DND-41 (cell line): ENCODE measurements around the gene KNDC1.

ENCODE experiments used
- ATAC-seq: fragments of 200-7000 bp; cut with Tn5 transposase; 3 replicates; pipeline ENCODE4 v1.9.1; 2021; ENCODE audit warnings: low read depth; ENCODE audit not compliant: insufficient read depth
- DNase-seq: peaks from one replicate; pipeline ENCODE4 v3.0.0-alpha.2; 2020
- H2AFZ ChIP-seq: 2 replicates; pipeline ENCODE4 v1.6.0; 2012; ENCODE audit warnings: low read depth, low read length
- H3K27ac ChIP-seq: 2 replicates; pipeline ENCODE4 v1.5.1; 2012; ENCODE audit warnings: low read length, inconsistent platforms
- H3K27me3 ChIP-seq: fragments of 200-600 bp; sonication (generic); 2 replicates; pipeline ENCODE4 v1.6.0; 2012; ENCODE audit warnings: low read length, mild to moderate bottlenecking, inconsistent platforms; ENCODE audit not compliant: insufficient read depth, poor library complexity
- H3K36me3 ChIP-seq: 2 replicates; pipeline ENCODE4 v1.5.1; 2012; ENCODE audit warnings: low read length, inconsistent platforms; ENCODE audit not compliant: insufficient read depth
- H3K4me1 ChIP-seq: 2 replicates; pipeline ENCODE4 v1.5.1; 2012; ENCODE audit warnings: mild to moderate bottlenecking, low read length; ENCODE audit not compliant: insufficient read depth
- H3K4me2 ChIP-seq: 2 replicates; pipeline ENCODE4 v1.6.0; 2012; ENCODE audit warnings: mild to moderate bottlenecking, moderate library complexity, low read length, inconsistent platforms; ENCODE audit not compliant: insufficient read depth
- H3K4me3 ChIP-seq, 2 experiments: fragments of 200-600 bp in 1 of 2; shearing (Covaris generic) in 1 of 2; 2 replicates each; pipeline ENCODE4 v1.5.1; 2012 to 2016; ENCODE audit warnings: inconsistent platforms in 2 of 2, low read length in 2 of 2, mild to moderate bottlenecking in 2 of 2, low read depth in 1 of 2, moderate library complexity in 1 of 2
- H3K79me2 ChIP-seq: 2 replicates; pipeline ENCODE4 v1.6.0; 2012; ENCODE audit warnings: low read length, inconsistent platforms; ENCODE audit not compliant: insufficient read depth
- H3K9ac ChIP-seq: 2 replicates; pipeline ENCODE4 v1.6.0; 2012; ENCODE audit warnings: low read depth, mild to moderate bottlenecking, inconsistent platforms, low read length, moderate library complexity
- H3K9me3 ChIP-seq: 2 replicates; pipeline ENCODE4 v1.5.1; 2012; ENCODE audit warnings: low read length, moderate library complexity, mild to moderate bottlenecking, inconsistent platforms; ENCODE audit not compliant: insufficient read depth, severe bottlenecking
- H4K20me1 ChIP-seq: 2 replicates; pipeline ENCODE4 v1.6.0; 2012; ENCODE audit warnings: low read length; ENCODE audit not compliant: insufficient read depth
- EZH2 ChIP-seq: IDR thresholded peaks from 3 replicates; pipeline ENCODE4 v1.6.1; 2012; ENCODE audit warnings: borderline replicate concordance, low read depth, mild to moderate bottlenecking, moderate library complexity, low read length, inconsistent platforms; ENCODE audit not compliant: severe bottlenecking
- TF ChIP-seq, protein P1 (sequence below): IDR thresholded peaks from 2 replicates; pipeline ENCODE4 v1.5.1; 2012; ENCODE audit warnings: borderline replicate concordance, low read length, moderate library complexity, mild to moderate bottlenecking; ENCODE audit not compliant: poor library complexity, severe bottlenecking; ENCODE audit errors: extremely low read depth

KNDC1 gene

DNA sequence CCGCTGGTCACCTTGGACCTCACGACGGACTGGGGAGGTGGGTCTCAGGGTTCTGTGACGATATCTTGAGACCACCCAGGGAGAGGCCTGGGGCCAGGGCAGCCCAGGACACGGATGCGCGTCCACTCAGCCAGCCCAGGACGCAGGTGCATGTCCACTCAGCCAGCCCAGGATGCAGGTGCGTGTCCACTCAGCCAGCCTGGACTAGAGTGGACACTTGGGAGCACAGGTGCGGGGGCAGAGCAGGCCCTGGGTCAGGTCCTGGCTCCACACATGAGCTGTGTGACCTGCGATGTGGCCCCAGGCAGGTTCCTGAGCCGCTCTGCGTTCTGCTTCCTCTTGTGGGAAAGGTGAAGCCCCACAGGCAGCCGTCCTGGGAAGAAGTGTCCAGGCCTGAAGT, 22.2 kb downstream of the KNDC1 start:
- Histone ChIP-seq H3K9me3 (peaks cover 9% of the 10 kb centered on the region), H3K4me3 (no peak overlapping the region), H3K9ac (no peak overlapping the region), H4K20me1 (no peaks in the 10 kb centered on the region; the same call in 1 of the 2 replicates), H3K4me2 (no peak overlapping the region), H3K27me3 (no peaks in the 10 kb centered on the region), H3K79me2 (no peaks in the 10 kb centered on the region), H3K4me1 (no peaks in the 10 kb centered on the region), H3K27ac (no peak overlapping the region), H3K36me3 (no peaks in the 10 kb centered on the region), H2AFZ (no peak overlapping the region)
- ATAC-seq (no peak), DNase-seq (no peak)
- no peak for TF ChIP-seq EZH2
- TF ChIP-seq, protein P1, sequence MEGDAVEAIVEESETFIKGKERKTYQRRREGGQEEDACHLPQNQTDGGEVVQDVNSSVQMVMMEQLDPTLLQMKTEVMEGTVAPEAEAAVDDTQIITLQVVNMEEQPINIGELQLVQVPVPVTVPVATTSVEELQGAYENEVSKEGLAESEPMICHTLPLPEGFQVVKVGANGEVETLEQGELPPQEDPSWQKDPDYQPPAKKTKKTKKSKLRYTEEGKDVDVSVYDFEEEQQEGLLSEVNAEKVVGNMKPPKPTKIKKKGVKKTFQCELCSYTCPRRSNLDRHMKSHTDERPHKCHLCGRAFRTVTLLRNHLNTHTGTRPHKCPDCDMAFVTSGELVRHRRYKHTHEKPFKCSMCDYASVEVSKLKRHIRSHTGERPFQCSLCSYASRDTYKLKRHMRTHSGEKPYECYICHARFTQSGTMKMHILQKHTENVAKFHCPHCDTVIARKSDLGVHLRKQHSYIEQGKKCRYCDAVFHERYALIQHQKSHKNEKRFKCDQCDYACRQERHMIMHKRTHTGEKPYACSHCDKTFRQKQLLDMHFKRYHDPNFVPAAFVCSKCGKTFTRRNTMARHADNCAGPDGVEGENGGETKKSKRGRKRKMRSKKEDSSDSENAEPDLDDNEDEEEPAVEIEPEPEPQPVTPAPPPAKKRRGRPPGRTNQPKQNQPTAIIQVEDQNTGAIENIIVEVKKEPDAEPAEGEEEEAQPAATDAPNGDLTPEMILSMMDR, result no peak

DNA sequence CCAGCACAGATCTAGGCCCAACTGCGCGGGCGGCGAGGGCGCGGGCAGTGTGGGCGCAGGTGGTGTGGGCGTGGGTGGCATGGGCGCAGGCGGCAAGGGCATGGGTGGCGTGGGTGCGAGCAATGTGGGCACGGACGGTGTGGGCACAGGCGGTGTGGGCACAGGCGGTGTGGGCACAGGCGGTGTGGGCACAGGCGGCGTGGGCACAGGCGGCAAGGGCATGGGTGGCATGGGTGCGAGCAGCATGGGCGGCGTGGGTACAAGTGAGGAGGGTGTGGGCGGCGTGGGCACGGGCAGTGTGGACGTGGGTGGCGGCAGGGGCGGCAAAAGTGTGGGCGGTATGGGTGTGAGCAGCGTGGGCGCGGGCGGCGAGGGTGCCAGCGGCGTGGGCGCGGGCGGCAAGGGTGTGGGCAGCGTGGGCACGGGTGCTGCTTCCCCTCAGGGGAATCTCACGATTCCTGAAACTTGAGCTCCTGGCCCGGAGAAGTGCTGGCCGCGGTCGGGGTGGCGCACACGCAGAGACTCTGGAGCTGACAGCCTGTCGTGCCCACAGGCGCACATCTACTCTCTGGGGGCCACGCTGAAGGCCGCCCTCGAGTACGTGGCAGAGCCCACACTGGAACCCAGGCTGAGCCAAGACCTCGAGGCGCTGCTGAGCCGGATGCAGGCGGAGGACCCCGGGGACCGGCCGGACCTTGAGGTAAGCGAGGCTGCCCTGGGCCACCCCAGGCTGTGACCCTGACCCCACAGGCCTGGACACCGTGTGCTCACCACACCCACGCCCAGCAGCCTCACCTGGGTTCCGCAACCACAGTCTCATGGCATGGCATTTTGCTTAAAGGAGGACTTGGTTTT, 23.0 kb downstream of the KNDC1 start:
- ATAC-seq, result no peak
- TF ChIP-seq EZH2, result no peak
- TF ChIP-seq, protein P1, result no peak
- Histone ChIP-seq H3K36me3 (no peaks in the 10 kb centered on the region), H3K27me3 (no peaks in the 10 kb centered on the region), H3K4me2 (no peak overlapping the region), H2AFZ (no peak overlapping the region), H3K9me3 (peaks cover 1% of the 10 kb centered on the region), H3K79me2 (no peaks in the 10 kb centered on the region), H4K20me1 (no peaks in the 10 kb centered on the region; the same call in 1 of the 2 replicates), H3K4me3 (no peak overlapping the region), H3K9ac (no peak overlapping the region), H3K27ac (no peak overlapping the region), H3K4me1 (no peaks in the 10 kb centered on the region)
- DNase-seq, result no peak

DNA sequence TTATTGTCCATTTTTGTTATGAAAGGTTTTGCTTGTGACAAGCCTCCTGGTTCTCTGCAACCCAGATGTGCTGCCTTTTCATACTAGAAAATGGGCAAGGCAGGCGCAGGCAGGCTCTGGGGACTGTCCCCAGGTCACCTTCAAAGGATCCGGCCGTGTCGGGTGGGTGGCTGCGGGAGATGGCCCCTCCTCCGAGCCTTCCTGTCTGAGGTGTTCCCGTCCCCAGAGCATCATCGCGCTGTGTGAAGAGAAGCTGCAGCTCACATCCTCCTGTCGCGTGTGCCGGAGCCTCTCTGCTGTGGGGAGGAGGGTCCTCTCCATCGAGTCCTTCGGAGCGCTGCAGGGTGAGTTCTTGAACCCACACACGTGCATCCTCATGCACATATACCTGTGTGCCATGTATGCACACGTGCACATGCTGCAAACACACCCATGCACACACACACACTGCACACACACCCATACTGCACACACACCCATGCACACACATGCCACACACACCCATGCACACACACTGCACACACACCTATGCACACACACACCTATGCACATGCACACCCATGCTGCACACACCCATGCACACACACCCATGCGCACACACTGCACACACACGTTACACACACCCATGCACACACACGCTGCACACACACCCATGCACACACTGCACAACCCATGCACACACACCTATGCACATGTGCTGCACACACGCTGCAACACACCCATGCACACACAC, 23.8 kb downstream of the KNDC1 start:
- Histone ChIP-seq H3K4me2 (no peak overlapping the region), H3K79me2 (no peaks in the 10 kb centered on the region), H3K9ac (no peak overlapping the region), H3K27me3 (no peaks in the 10 kb centered on the region), H2AFZ (no peak overlapping the region), H4K20me1 (no peaks in the 10 kb centered on the region; the same call in 1 of the 2 replicates), H3K4me3 (no peak overlapping the region), H3K36me3 (no peaks in the 10 kb centered on the region), H3K9me3 (no peaks in the 10 kb centered on the region), H3K27ac (no peak overlapping the region), H3K4me1 (no peaks in the 10 kb centered on the region)
- DNase-seq, result no peak
- no peak for ATAC-seq
- TF ChIP-seq, protein P1, result no peak
- TF ChIP-seq EZH2, result no peak
